ENCODE measurements around the gene TMEM256.
"Not testable (repeated sequence)": the region's sequence is repeated elsewhere in the genome, so short reads cannot be mapped to it uniquely, and the experiment has no call there.

- TF ChIP-seq CTCF, POLR2A (IDR thresholded peaks at IDR 0.05): not testable (repeated sequence)
Observed at GRCh38 chr17:7368599-7368994, 35.3 kb downstream of the TMEM256 start.

Measured in ovary (tissue), 3 donors.